PFSK-1 (cell line): ENCODE results near the gene VAV2.

Source experiments
- FOXP2 ChIP-seq: optimal IDR thresholded peaks from 2 replicates; pipeline ENCODE3; 2011; ENCODE audit warnings: borderline replicate concordance, control low read depth, inconsistent platforms; ENCODE audit not compliant: insufficient read depth; ENCODE audit errors: extremely low read length, extremely low read depth
- POLR2AphosphoS5 ChIP-seq: IDR thresholded peaks from 2 replicates; pipeline ENCODE4 v1.6.1; 2012; ENCODE audit warnings: low read depth, mild to moderate bottlenecking, control low read depth, low read length, moderate library complexity
- REST ChIP-seq, 2 experiments: IDR thresholded peaks; 2 replicates each; pipeline versions ENCODE4 v1.6.1 to v1.8.0; 2011 to 2012; ENCODE audit warnings: low read depth in 2 of 2, low read length in 2 of 2, control low read depth in 1 of 2, inconsistent platforms in 1 of 2, mild to moderate bottlenecking in 1 of 2, moderate library complexity in 1 of 2; ENCODE audit not compliant: insufficient read depth in 1 of 2
- SIN3A ChIP-seq: IDR thresholded peaks from 2 replicates; pipeline ENCODE4 v1.6.1; 2012; ENCODE audit warnings: mild to moderate bottlenecking, low read length, moderate library complexity, borderline replicate concordance; ENCODE audit not compliant: insufficient read depth
- TAF1 ChIP-seq: IDR thresholded peaks from 2 replicates; pipeline ENCODE4 v1.6.1; 2012; ENCODE audit warnings: low read length, control low read depth, borderline replicate concordance; ENCODE audit not compliant: insufficient read depth

GRCh38 chr9:133799106-133799505 is 193.0 kb downstream of the VAV2 start:
- TF ChIP-seq POLR2AphosphoS5 (no peak), TAF1 (no peak), SIN3A (no peak), REST (IDR thresholded peaks at IDR 0.05; ENCODE audit: insufficient read depth in 1 of 2, low read depth in 2 of 2, low read length in 2 of 2) (no peak), FOXP2 (no peak)
